Activated CD4-positive, alpha-beta T cell treated with anti-CD3 and anti-CD28 coated beads, Interleukin-2, amount 50 U/mL, for 4 hours (primary cell): Measurements from ENCODE around the gene H3-3A.
"Not testable (repeated sequence)": the region's sequence is repeated elsewhere in the genome, so short reads cannot be mapped to it uniquely, and the experiment has no call there.

Experiments
- DNase-seq, 2 experiments: peaks; one replicate each; pipeline ENCODE4 v3.0.0-alpha.2; 2020

H3-3A gene

DNA sequence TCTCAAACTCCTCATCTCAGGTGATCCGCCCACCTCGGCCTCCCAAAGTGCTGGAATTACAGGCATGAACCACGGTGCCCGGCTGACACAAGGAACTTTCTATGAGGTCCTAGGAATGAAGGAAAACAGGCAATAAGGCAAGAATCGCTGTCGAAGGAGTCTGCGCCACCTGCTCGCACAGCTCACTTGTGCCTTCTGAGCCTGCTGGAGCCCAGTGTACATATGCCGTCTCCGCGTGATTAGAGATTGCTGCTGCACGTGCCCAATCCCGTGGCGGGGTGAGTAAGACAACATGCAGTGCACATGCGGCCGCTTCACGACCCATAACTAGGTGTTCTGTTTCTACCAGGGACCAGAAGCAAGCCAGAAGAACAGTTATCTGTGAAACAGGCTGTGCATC, 24.3 kb downstream of the H3-3A start:
- DNase-seq = no peak

DNA sequence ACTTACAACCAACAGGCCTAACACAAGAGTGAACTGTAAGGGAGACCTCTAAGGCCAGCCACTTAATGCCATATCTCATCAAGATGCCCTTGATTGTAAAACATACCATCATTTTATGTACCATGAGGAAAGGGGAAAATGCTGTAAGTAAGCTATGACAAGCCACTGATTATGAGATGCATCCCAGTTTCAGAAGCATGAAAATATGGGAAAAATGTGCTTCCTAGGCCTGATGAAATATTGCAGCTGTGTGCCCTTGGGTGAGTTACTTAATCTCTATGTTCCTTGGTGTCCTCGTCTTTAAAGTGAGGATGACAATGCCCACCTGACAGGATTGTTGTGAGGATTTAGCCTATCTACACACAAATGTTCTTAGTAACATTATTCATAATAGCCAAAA, 28.9 kb downstream of the H3-3A start:
- no peak for DNase-seq

DNA sequence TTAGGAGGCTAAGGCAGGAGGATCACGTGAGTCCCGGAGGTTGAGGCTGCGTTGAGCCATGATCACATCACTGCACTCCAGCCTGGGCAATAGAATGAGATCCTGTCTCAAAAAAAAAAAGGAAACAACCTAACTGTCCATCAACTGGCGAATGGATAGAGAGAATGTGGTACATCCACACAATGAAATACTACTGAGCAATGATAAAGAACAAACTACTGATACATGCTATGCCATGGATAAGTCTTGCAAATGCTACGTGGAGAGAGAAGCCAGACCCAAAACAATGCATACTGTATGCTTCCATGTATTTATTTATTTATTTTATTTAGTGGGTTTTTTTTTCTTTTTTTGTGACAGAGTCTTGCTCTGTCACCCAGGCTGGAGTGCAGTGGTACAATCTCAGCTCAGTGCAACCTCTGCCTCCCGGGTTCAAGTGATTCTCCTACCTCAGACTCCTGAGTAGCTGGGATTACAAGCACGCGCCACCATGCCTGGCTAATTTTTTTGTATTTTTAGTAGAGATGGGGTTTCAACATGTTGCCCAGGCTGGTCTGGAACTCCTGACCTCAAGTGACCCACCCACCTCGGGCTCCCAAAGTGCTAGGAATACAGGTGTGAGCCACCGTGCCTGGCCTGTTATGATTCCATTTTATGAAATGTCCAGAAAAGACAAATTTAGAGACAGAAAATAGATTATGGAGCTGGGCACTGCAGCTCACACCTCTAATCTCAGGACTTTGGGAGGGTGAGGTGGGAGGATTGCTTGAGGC, 29.7 kb downstream of the H3-3A start:
- not testable (repeated sequence) for DNase-seq

GRCh38 chr1:226092965-226093364, 30.4 kb downstream of the H3-3A start:
- no peak for DNase-seq

DNA sequence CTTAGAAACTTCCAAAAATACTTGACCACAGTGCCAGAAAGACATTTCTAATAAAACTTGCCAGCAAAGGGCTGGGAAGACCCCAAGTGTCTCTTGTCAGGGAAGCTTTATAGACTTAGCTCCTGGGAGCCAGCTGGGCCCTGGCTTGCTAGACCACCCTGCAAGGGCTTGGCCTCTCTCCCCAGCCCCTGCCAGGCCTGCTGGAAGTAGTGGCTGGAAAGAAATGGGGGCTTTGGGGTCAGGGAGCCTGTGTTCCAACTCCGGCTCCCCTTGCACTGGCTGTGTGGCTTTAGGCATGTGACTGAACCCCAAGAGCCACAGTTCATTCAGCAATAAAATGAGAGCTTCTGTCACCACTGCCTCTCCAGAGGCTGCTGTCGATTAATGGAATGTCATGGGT, 31.1 kb downstream of the H3-3A start:
- no peak for DNase-seq

DNA sequence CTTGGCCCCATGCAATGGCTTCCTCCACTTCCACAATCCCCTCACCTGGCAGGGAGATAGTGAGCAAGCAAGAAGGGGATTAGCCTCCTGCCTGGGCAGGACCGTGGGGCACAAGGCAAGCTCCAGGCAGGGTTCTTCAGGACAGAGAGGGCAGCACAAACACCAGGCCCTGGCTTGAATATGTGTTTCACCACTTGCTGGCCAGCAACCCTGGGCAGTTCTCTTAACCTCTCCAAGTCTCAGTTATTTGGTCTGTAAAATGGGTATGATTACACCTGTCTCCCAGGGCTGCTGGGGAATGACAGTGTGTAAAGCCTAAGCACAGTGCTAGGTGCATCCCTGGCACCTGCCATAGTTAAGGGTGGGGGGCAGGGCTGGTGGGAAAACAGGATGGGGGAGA, 31.9 kb downstream of the H3-3A start:
- DNase-seq = no peak

DNA sequence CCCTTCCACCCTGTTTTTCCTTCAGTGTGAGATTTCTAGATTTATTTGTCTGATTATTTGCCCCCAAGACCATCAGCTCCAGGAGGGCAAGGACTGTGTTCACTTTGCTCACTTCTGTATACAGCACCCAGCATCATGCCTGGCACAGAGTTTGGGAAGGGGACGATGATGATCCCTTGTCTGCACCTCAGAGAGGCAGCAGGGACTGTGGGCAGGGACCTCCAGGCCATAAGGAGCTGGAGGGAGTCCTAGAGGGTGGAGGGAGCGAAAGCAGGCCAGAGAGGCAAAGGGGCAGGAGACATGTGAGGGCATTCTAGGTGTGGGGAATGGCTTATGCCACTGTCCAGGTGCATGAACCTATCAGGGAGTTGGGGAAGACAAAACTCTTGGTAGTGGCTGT, 32.8 kb downstream of the H3-3A start:
- no peak for DNase-seq

DNA sequence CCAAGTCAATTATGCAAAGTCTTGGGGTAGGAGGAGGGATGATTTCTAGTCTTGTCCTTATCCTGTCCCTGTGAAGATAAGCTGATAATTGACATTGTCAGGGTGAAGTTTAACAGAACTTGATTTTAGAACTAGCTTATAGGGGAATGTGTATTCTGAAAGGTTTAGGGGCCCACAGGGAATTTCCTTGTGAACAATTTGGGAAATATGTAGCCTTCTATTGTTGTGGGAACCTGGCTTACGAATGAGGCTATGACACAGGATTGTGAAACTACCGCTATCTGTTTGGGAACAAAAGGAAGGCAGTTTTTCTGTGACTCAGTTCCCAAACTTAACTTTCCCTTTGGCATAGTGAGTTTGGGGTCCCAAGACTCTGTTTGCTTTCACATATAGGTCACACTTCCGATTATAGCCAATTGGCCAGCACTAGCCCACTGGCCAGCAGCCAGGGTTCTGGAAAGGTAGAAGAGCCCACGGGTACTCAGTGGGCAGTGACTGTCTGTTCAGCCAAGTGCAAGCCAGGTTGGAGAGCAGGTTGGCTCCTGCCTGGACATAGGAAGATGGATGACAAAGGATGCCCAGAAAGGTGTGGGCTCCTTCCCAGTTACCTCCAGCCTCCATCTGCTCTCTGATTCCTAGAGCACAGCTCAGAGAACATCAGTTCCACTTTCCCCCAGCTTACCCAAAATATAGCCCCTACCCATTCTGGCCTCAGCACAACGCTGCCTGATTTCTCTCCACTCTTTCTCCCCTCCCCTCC, 35.5 kb downstream of the H3-3A start:
- DNase-seq = no peak

DNA sequence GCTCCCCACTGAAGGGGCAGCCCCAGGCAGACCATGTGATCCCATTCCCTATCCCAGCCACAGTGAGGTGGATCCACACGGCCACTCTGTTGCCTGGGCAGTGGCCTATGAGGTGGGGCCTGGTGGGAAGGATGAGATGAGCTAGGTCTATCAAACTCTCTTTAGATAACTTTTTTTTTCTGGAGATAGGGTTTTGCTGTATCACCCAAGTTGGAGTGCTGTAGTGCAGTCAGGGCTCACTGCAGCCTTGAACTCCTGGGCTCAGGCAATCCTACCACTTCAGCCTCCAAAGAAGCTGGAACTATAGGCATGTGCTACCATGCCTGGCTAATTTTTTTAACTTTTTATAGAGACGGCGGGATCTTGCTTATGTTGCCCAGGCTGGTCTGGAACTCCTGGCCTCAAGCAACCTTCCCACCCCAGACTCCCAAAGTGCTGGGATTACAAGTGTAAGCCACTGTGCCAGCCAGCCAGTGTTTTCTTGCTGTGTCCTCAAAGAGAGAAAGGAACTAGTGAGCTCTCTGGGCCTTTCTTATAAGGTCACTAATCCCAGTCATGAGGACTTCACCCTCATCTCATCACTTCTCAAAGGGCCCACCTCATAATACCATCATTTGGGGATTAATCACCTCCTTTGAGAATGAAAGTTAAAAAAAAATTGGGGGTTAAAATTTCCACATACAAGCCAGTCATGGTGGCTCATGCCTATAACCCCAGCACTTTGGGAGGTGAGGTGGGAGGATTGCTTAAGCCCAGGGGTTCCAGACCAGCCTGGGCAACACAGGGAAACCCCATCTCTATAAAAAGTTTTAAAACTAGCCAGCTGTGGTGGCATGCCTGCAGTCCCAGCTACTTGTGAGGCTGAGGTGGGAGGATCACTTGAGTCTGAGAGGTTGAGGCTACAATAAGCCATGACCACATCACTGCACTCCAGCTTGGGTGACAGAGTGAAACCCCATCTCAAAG, 36.6 kb downstream of the H3-3A start:
- no peak for DNase-seq

GRCh38 chr1:226100436-226101391, 38.2 kb downstream of the H3-3A start:
- DNase-seq = peak in 1 of 2 experiments; percentile 33

GRCh38 chr1:226104671-226105121, 42.2 kb downstream of the H3-3A start:
- DNase-seq = no peak

- DNase-seq = no peak
These were observed 45.2 kb downstream of the H3-3A start for GRCh38 chr1:226107471-226108460.

DNA sequence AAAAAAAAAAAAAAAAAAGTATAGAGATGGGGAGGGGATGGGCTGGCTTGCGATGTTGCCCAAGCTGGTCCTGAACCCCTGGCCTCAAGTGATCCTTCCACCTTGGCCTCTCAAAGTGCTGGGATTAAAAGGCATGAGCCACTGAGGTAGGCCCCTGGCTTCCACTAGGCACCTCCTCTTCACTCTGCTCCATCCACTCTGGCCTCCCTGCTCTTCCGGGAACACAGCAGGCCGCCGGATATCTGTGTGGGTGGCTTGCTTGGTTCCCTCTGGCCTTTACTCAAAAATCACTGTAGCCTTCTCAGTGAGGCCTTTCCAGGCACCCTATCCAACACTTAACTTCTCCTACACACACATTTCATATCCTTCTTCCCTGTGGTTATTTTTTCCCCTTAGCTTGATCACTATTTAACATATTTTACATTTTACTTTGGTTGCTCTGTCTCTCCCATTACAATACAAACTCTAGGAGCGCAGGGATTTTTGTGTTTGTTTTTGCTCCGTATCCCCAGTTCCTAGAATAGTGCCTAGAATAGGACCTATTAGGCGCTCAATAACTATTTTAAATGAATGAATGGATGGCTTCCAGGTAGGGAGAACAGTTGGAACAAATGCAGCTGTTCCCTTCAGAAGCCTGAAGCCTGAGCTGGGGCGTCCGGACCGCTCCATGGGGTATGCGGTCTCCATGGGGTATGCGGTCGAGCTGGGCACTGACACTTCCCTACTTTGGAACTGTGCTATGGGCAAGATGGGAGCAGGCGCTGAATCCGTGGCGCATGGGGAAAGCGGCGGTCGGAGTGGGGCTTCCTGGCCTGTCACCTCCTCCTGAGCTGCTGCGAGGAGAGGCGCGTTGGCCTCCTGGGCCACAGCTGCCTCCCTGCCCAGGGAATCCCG, 46.7 kb downstream of the H3-3A start:
- DNase-seq = no peak

DNA sequence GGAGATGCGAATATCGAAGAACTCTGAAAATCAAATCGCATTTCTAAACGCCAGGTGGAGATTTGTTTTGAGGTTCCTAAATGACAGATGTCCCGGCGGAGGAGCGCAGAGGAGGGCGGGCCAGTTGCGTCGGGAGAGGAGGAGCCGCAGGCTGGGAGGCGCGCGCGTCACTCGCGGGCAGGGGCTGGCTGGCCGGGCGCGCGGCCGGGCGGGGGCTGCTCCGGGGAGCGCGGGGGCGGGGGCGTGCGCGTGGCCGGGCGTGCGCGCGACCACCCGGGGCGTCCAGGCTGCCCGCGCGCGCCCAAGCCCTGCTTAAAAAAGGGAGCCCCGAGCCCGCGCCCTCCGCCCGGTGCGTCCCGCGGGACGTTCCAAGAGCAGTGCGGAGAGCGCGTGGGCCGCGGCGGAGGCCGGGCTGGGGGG, 47.3 kb downstream of the H3-3A start:
- DNase-seq = peak; percentile 63 to 64

DNA sequence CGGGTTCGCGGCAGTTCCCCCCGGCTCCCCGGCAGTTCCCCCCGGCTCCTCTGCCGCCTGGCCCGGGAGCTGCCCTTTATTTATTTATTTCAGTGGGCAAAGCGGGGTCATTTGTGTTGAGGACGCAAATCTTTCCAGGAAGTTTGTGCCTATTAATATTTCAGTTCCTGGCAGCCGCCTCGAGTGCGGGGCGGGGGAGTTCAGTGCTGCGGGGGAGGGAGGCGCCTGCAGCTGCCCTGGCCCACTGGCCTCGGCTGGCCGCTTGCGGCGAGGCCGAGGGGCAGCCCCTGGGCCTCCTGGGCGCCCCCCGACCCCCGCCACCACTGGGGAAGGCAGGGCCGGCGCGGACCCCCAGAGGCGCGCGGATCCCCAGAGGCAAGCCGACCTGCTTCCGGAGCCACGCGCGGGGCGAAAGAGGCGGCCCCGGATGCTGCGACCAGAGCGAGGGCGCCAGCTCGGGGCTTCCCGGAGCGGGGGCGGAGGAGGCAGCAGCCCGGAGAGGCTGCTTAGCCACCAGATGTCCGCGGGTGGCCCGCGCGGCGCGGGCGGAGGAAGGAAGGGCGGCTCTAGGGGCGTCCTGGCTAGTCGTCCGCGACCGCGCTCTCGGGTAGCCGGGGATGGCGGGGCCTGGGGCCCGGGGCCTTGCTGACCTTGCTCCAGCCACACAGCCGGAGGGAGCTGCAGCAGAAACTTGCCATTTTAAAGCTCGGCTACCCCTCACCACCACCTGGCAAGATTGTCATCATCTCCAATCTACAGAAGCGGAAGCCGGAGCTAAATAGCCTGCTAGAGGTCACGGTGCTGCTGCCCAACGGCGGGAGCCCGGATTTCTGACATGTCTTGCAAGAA, 48.0 kb downstream of the H3-3A start:
- DNase-seq = peak; percentile 18 to 29

GRCh38 chr1:226111098-226111882, 48.8 kb downstream of the H3-3A start:
- no peak for DNase-seq

DNA sequence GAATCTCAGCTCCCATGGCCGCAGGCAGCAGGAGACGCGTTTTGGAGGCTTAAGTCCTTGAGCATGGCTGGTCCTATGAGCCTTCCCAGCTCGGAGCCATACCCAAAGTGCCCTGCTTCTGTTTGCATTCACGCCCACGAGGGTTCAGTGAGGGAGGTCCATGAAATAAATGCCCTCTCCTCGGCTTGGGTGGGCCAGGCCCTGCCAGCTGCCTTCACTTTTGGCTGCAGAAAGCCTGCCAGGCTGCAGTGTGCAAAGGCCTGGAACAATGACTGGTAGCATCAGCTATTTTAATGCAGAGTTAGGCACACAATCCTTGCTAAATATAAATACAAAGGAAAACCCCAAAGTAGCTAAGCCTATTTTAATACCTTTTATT, 49.4 kb downstream of the H3-3A start:
- DNase-seq = no peak

DNA sequence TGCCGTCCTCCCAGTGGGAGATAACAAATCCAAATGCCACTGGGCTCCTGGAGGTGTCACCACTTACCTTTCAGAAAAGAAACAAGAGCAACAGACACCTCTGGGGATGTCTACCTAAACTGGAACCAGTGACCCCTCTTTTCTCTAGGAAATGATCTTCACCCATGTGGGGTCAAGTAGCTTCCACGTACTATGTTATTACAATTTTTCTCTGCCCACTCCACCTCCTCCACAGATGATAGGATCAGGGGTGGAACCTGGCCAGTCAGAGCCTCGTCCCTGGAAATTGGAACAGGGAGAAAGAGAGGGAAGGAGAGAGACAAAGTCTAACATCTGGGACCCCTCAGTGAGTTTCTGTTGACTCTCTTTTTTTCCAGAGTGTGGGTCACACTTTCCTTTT, 50.1 kb downstream of the H3-3A start:
- no peak for DNase-seq
